Ishikawa (cell line): Measurements from ENCODE around the gene EZH2.

Experiments
- MAX ChIP-seq: IDR thresholded peaks from 2 replicates; pipeline ENCODE4 v1.6.1; 2012
- RAD21 ChIP-seq: IDR thresholded peaks from 2 replicates; pipeline ENCODE4 v1.6.1; 2012; ENCODE audit warnings: low read depth
- TAF1 ChIP-seq: IDR thresholded peaks from 2 replicates; pipeline ENCODE4 v1.6.1; 2012; ENCODE audit warnings: low read depth, mild to moderate bottlenecking
- TCF12 ChIP-seq: IDR thresholded peaks from 2 replicates; pipeline ENCODE4 v1.6.1; 2012; ENCODE audit warnings: low read depth
- TEAD4 ChIP-seq: IDR thresholded peaks from 2 replicates; pipeline ENCODE4 v1.6.1; 2012
- YY1 ChIP-seq: IDR thresholded peaks from 2 replicates; pipeline ENCODE4 v1.6.1; 2012; ENCODE audit warnings: low read depth

- TF ChIP-seq TEAD4 (no peak), MAX (no peak), TCF12 (no peak), RAD21 (no peak), YY1 (no peak), TAF1 (no peak)
Observed at GRCh38 chr7:148911626-148912025, 27.5 kb upstream of the EZH2 start.
